GM21381 (cell line): ENCODE measurements around the gene DCAF8L2.
"Not testable (repeated sequence)": the region's sequence is repeated elsewhere in the genome, so short reads cannot be mapped to it uniquely, and the experiment has no call there.

ENCODE experiments used
- ATAC-seq: cut with Tn5 transposase; IDR thresholded peaks from one replicate; pipeline ENCODE4 v1.9.1; 2021; ENCODE audit warnings: mild to moderate bottlenecking, moderate library complexity; ENCODE audit not compliant: unreplicated experiment

DCAF8L2 gene

DNA sequence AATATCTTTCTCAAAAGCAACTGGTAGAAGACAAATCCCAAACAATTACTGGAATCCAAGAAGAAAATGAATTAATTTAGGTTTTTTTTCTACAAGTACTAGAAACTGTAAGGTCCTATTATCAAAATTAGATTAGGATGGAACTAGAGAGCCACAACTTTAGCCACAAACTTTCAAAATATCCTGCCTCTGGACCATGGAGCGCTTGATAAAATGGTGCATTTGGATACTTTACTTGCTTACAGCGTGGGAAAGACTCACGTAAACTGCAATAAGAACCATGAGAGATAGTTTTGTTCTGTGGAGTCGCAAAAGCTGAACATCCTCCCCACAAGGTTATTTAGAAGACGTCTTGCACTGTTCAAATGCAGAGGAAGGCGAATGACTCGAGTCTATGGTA is at the start of gene DCAF8L2:
Gene DCAF8L2, plus strand, starts transcription at position 301 of the 400 bp plus-strand sequence. CDS start 156,552 bp downstream, outside the sequence.
- no peak for ATAC-seq

DNA sequence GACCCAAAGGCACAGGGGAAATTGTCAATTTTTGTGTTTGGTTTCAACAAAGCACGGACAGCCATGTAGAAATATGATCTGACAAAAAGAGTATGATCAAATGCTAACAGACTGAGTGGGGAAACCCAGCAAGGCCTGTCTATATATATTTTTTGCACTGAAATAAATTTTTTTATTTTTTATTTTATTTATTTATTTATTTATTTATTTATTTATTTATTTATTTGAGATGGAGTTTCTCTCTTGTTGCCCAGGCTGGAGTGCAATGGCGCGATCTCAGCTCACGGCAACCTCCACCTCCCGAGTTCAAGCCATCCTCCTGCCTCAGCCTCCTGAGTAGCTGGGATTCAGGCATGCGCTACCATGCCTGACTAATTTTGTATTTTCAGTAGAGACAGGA is 49.0 kb upstream of the DCAF8L2 start:
- not testable (repeated sequence) for ATAC-seq

DNA sequence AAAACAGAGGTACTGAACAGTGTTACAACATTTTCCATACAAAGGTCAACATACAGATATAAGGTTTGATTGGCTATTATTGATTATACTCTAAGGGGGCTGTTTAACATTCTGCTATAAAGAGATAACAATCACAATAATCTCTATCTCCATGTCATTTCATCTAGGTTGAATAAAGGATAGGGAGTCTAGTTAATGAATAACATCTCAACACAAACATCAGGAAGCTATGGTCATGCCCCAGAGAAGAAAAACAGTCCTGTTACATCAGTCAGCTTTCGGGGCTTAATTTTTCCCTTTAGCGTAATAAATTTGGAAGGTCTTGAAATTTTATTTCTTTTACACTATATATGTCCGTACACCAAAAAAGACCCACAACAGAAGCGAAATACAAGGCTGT is 41.5 kb upstream of the DCAF8L2 start:
- ATAC-seq = no peak

DNA sequence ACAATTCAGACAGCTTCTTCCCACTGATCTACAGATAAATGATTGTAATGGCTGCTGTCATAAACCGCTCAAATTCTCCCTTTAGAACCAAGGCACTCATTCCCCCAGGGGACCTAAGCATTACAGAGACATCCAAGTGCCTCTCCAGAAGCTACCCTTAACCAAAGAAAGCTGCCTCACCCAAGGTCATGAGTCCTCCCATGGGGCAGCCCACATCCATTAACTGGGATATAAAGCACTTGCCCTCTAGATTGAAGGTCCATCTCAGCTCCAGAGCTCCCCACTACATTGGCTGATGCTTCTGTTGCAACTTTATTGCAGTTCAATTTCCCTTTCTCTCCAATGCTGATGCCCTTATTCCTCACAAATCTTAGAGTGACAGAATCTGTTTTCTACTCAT is 40.5 kb upstream of the DCAF8L2 start:
- no peak for ATAC-seq

DNA sequence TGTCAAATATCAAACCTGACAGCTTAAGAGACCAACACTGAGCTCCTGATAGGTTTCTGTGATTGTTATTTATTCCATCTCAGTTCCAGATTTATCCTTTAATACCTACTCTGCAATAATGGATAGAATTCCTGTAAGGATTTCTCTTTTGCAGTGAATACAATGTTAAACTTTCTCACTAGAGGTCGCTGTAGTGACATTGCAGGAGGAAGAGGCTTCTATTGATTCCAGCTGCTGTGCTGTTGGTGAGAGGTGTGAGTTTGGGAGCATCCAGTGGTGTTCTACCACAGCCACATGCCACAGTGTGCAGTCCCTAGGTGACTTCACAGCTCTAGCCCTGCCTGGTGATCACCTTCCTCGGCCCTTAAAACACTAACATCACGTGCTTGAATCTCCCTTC is 34.6 kb upstream of the DCAF8L2 start:
- ATAC-seq = no peak

DNA sequence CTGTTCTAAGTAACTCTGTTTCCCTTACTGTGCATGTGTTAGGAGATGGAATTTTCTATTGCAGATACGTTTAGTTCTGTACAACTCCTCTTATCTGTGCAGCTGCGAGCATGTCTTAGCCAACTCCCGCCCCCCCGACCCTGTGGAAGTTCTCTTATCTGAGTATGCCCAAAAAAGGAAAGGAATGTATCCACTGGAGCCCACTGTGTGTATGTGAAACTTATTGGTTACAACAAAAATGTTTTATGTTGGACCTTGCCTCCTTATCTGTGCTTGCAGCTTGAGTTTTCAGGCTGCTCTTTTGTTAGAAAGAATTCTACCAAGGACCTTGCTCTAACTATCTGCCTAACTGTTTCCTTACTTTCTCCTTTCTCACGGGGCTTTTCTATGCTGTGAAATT is 24.2 kb upstream of the DCAF8L2 start:
- no peak for ATAC-seq

DNA sequence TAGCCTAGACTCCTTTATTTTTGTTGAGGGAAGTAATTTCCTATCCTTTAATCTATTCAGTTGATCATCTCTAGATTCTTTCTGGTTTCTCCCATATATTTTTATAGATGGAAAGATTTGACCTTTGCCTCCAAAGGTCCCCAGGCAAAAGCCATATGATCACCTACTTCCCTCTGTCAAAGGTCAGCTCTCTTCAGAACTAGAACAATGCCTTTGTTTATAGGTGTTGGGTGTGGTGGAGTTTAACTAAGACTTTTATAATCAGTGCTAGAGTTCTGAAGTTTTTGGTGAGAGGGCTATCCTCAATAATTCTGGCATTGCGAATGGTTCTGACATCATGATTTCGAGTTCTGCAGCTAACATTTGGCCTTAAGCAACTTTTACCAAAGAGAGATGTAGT is 19.0 kb upstream of the DCAF8L2 start:
- ATAC-seq = no peak

DNA sequence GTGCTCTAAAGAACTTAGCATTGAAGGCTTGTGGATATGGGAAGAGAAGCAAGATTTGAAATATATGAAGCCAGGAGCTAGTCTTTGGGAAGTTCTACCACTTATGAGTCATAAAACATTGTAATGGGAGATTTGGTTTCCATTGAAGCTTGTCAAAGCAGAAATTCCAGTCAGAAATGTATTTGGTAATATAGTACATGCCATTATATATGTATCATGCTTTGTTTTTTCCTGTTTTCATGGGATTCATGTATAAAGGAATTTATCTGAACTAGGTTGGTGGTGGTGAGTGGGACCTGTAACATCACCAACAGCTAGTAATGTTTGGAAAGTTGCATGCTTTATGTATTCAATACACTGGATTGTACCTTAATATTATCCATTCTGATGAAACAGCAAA is 14.6 kb upstream of the DCAF8L2 start:
- no peak for ATAC-seq

DNA sequence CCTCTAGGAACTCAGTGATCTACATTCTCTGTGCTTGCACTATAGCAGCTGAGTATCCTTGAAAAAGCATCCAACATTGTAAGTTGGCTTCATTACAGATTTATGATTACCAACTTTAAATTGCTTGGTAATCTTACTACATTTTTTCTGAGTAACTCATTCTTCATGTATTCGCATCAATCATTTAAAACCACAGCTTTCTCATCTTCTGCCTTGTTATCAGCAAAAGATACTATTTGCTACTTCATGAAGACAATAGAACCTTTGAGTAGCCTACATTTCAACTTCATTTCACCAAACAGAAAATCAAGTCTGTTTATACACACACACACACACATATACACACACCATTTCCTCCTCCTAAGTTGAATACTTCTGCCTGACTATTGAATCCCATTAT is 6.2 kb upstream of the DCAF8L2 start:
- no peak for ATAC-seq

DNA sequence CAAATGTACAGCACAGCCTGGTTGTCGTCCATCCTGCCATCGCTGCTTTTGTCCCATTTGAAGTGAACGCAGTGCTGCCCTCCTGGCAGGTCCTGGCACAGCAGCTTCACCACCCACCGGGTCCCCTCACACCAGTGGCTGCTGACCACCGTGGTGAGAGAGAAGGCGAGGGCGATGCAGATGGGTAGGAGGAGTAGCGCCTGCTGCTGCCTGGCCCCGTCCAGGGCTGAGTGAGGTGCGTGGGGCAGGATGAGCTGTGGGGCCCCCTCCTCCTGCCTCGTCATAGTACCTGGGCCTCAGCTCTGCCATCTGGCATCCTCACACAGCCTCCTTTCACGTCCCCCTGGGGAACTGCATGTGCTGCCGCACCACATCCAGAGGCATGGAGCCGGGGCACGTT is 1.8 kb downstream of the DCAF8L2 start:
- ATAC-seq = no peak

DNA sequence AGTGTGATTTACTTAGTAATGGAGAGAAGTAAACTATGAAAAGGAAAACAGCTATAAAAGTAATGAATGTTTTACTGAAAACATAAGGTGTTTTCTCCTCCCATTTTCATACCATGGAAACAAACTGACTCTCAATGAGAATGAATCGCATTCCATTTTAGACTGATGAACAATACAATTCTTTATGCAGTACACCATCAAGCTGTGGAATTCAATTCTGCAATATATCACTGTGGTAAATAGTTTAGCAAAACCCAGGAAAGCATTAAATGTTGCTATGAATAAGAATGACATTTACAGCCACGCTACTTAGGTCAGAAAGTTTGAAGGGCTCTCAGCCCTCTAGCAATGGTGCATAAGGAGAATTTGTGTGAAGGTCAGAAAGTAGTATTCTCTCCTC is 7.4 kb downstream of the DCAF8L2 start:
- ATAC-seq = no peak

DNA sequence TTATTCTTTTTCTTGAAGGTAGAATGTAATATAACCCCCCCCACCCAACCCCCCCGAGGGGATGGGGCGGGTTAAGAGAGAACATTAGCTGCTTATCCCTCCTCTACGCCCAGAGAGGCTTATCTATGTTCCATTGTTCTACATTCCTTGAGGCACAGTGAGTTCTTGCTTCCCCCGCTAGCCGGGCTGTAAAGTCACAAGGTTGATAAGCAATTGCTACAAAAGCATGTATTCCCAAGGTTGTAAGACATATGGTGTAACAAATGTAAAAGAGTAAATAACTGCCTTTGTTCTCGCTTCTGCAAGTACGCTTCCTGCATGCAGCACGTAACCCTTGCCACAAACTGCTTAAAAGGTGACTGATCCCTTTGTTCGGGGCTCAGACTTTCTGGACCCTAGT is 8.2 kb downstream of the DCAF8L2 start:
- ATAC-seq = no peak

DNA sequence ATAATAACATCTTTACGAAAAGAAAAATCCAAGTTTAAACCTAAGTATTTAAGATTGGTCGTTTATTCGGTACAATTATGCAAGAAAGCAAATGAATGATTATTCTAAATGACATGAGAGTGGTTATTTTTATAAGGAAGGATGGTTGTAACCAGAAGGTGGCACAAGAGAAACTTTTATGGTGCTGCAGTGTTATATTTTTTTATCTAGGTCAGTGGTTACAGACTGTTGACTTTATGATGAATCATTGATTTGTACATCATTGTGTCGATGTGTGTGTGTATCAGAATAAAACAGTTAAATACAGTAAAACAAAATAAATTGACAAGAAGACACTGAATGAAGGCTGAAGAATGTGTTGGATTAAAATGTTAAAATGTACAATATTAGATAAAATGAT is 9.8 kb downstream of the DCAF8L2 start:
- no peak for ATAC-seq

DNA sequence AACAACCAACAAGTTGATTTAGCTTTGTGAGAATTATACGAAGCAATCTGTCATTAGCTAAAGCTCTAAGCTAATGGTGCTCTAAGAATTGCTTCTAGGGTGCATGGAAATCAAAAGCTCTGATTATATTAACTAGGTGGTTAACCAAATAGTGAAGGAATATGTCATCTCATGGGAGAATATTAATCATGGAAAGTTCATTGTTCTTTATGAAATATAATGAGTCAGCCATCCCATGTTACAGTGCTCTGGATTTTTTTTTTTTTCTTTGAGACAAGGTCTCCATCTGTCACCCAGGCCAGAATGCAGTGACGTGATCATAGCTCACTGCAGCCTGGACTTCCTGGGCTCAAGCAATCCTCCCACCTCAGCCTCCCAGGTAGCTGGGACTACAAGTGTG is 10.5 kb downstream of the DCAF8L2 start:
- ATAC-seq = no peak

DNA sequence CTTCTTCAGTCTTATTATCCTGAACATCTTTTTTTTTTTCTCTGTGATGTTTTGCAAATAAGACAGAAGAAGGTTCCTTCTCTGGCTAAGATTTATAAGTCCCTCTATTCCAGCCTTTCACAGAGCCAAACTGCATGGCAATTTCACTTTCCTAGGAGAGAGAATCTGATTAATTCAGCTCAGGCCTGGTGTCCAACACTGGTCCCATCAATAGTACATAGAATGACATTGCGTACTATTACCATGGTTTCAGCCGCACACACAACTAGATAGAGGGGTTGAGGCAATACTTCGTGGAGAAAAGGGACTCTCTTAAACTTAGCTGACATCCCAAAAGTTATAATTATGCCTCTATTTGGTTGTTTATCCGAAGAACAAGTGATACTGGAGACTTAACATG is 18.5 kb downstream of the DCAF8L2 start:
- no peak for ATAC-seq

DNA sequence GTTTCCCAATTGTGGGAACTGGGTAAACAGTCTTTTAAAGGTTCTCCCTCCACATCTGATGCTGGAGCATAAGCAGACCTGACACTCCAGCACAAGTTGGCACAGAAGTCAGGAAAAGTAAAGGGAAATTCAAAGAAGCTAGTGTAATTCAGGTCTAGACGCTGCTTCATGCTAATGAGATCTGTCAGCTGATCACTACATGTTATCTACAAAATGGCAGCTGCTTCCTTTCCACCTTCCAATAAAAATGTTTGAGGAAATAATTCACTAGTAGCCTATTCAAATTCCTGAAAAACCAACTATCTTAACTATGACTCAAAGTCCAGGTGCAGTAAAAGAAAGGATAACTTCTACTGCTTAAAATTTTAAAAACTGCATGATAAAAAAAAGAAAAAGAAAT is 29.3 kb downstream of the DCAF8L2 start:
- ATAC-seq = no peak

DNA sequence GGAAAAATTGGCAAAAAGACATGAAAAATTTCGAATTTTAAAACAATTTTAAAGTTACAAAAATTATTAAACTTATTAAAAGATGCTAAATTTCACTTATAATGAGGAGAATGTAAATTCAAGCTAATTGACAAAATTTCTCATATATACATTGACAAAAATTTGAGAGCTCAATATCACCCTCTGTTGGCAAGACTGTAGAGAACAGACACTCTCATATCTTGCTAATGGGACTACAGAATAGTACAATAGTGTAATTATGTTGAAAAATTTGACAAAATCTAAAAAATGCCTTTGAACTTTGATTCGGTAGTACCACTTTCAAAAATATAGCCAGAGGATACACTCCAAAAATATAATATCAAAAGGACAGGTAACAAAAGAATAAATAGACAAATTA is 29.8 kb downstream of the DCAF8L2 start:
- ATAC-seq = no peak

DNA sequence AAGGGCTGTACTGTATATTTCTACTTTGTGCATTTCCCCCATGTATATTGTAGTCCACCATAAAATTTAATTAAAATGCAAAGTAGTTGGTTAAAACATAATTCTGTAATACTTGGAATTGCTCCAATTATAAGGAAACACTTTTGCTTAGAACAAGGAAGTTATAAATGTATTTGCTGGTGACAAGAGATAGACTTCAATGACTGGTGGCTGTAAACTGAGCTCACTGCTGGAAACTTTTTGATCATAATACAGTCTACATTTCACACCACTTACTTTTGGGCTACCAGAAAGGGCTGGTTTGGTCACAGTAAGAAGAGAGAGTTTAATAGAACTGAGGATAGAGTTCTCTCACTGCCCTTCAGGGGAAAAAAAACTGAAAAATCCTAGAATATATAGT is 32.7 kb downstream of the DCAF8L2 start:
- no peak for ATAC-seq

DNA sequence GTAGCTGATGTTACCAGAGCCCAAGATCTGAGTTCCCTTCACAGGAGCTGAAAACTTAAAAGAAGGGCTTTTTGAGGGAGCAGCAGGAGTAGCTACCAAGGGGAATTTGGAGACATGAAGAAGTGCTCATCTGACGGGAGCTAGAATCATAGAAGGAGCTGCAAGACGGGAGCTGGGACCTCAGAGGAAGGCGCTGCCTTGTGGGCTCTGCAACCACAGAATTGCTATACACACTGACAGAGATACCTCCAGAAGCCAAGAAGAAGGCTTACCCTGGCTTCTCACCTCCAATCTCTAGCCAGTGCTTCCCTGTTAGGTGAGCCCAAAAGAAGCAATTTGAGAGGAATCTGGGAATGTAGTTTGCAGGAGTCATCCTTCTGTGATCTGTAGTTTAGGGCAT is 35.9 kb downstream of the DCAF8L2 start:
- no peak for ATAC-seq

DNA sequence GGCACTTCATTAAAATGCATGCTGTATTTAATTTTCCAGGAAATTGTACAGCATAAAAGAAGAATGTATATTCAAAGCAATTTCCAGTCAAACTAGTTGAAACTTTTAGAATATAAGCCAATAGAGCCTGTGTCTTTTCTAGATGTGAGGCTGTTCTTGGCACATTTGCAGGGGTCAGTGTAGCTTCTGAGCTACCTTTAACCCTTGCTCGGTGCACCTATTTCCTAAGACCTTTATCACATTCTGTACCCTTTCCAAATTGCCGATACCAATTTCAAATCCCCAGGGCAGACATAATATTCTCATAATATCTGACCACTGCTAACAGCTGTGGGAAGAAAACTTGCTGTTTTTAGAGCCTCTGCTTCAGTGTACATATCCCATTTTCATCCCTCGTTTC is 43.2 kb downstream of the DCAF8L2 start:
- no peak for ATAC-seq

DNA sequence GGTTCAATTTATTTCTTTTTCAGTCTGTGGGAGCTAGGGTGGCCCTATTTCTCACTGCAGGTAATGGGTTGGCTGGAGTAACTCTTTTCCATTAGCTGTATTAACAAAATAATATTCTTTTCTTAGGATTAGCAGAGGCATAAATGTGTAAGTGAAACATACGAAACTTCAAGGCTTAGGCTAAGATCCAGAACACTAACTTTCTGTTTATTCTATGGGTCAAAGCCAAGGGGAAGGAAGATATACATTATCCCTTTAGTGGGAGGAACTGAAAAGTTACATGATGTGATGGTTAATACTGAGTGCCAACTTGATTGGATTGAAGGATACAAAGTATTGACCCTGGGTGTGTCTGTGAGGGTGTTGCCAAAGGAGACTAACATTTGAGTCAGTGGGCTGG is 66.4 kb downstream of the DCAF8L2 start:
- no peak for ATAC-seq

DNA sequence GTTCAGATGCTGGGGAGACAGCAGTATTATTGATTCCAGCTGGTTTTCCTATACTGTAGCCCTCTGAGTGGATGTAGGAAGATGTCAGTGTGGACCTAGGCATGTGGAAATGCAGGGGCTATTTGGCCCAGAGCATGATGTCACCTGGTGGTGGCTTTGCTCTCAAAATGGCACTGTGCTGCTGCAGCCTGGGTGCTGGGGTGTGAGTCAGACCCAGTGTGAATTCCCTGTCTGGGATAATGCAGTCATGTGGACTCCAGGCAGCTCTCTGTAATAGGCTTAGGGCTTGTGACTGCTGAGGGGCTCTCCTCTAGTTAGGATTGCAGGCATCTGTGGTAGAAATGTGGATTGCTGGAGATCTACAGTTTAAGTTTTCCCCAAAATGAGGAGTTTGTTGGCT is 70.7 kb downstream of the DCAF8L2 start:
- no peak for ATAC-seq

DNA sequence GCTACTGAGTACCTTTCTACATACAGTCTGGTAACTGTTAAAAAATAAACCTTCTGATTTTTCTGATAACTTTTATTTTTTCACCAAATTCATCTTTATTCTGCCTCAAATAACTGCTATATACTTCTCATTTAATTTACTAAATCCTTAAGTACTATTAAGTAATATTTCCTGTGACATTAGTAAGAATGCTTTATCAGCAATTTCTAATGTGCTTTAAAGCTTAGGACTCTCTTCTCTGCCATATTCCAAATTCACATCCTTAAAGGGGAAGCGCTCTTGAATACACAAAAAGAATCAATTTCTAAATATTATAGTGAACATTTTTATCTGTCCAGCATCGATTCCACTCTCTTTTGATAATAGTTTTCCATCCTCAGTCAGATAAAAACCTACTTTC is 81.1 kb downstream of the DCAF8L2 start:
- no peak for ATAC-seq

DNA sequence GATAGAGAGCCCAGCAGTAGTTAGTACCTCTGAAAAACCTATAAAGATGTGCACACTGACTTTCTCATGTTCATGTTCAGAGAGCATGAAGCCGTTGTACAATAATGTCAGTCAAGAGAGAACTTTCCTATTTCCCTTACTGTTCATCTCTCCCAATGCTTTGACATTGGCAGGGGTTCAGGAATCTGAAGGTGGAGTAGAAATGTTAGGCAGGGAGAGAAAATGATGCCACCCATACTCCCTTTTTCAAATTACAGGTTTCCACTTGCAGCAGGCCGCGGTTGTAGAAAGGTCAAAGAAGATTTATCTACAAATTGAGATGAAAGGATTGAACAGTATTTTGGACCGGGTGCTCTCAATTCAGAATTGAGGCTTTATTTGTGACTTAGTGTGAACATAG is 84.3 kb downstream of the DCAF8L2 start:
- no peak for ATAC-seq
